Astrocyte of the spinal cord (primary cell): ENCODE measurements around the gene CTPS2.
A peak's percentile ranks its signal among the peaks of the same experiment; 100 is the strongest.

ENCODE experiments used
- DNase-seq: peaks from one replicate; pipeline ENCODE4 v3.0.0; 2011; ENCODE audit warnings: low read depth, low spot score
- H3K4me3 ChIP-seq: 2 replicates; pipeline ENCODE4 v1.5.1; 2011; ENCODE audit warnings: low read depth, mild to moderate bottlenecking, low read length, moderate library complexity
- in situ Hi-C: cut with HindIII; loops from 2 replicates; pipeline ENCODE4 v1.10.0; 2017; ENCODE audit warnings: low sequenced_read_pairs
- TF ChIP-seq, protein P1 (sequence below): IDR thresholded peaks from 2 replicates; pipeline ENCODE4 v1.5.1; 2012; ENCODE audit warnings: low read depth, mild to moderate bottlenecking, low read length, inconsistent platforms

The CTPS2 gene

DNA sequence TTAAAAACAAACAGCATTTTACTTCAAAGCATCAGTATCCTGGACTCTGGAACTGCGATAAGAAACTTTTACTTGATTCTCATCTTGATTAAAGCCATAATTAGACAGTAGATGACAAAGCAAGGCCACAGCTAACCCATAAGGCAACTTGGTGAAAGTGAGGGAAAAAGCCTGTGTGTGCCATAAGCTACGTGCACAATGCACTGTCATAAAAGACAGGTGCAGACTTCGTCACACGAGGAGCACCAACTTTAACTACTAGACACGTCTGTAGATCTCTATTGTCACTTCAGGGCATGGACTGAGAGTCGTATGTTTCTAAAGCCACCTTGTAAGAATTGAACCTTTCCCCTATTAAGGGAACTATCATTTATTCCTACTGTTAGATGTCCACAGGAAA lies 13.1 kb downstream of the CTPS2 start:
- in situ Hi-C loops = no loop called here
- no peak overlapping the region for H3K4me3 ChIP-seq
- TF ChIP-seq, protein P1, sequence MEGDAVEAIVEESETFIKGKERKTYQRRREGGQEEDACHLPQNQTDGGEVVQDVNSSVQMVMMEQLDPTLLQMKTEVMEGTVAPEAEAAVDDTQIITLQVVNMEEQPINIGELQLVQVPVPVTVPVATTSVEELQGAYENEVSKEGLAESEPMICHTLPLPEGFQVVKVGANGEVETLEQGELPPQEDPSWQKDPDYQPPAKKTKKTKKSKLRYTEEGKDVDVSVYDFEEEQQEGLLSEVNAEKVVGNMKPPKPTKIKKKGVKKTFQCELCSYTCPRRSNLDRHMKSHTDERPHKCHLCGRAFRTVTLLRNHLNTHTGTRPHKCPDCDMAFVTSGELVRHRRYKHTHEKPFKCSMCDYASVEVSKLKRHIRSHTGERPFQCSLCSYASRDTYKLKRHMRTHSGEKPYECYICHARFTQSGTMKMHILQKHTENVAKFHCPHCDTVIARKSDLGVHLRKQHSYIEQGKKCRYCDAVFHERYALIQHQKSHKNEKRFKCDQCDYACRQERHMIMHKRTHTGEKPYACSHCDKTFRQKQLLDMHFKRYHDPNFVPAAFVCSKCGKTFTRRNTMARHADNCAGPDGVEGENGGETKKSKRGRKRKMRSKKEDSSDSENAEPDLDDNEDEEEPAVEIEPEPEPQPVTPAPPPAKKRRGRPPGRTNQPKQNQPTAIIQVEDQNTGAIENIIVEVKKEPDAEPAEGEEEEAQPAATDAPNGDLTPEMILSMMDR = no peak
- no peak for DNase-seq

DNA sequence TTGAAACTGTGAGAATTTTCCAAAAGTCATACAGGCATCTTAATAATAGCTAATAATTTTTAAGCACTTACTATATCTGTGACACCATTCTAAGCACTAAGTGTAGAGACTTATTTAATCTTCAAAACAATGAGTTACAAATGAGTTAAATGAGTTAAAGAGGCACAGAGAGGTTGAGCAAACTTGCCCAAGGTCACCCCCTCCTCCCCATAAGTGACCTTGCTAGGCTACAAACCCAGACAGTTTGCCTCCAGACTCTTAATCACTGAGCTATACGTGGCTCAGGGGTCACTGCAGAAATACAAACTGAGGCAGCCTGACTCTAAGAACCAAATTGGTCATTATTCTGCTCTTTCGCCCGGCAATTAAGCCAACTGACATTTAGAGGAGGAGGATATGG lies 15.5 kb downstream of the CTPS2 start:
- no peak for DNase-seq
- in situ Hi-C loops = no loop called here
- TF ChIP-seq, protein P1 = no peak
- no peak overlapping the region for H3K4me3 ChIP-seq

DNA sequence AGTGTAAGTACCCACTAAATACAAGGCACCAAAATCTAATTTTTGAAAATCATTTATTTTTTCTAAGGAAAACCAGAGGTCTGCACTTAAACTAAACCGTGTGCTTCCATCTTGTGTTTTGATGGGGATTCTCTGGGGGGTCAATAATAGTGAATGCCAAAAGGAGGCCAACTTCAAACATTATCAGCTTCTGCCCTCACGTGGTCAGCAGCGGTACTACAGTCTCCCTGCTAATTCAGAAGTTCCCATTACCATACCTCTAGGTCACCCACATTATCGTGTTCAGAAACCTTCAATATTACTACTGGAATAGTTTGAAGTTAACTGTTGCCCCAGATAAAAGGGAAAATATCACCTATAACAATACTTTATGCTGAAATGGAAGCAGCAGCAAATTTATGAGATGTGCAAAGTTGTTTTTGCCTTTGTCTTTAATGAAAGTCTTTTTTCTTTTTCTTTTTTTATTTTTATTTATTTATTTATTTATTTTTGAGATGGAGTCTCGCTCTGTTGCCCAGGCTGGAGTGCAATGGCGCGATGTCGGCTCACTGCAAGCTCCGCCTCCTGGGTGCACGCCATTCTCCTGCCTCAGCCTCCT lies 17.3 kb downstream of the CTPS2 start:
- peak; percentile 70 for DNase-seq
- no peak overlapping the region for H3K4me3 ChIP-seq
- TF ChIP-seq, protein P1 = peak; percentile 95
- in situ Hi-C loops = no loop called here

DNA sequence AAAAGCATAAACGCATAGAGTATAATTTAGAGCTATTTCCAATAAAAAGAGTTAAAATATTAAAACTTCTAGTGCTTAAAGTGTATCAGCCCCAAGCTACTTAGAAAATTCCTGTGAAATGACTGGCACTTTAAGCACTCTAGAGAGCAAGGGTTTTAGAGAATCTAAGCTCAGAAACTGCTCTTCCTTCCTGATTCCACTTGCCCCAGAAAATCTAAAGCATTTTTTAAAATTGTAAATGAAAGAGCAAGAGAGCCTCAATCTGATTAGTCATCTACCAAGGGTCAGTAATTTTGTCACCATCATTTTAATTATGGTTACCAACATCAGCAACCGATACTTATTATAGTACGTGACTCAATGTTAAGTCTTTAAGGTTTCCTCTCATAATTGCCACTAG lies 25.0 kb downstream of the CTPS2 start:
- no peak overlapping the region for H3K4me3 ChIP-seq
- no peak for DNase-seq
- TF ChIP-seq, protein P1 = no peak
- in situ Hi-C loops = no loop called here

DNA sequence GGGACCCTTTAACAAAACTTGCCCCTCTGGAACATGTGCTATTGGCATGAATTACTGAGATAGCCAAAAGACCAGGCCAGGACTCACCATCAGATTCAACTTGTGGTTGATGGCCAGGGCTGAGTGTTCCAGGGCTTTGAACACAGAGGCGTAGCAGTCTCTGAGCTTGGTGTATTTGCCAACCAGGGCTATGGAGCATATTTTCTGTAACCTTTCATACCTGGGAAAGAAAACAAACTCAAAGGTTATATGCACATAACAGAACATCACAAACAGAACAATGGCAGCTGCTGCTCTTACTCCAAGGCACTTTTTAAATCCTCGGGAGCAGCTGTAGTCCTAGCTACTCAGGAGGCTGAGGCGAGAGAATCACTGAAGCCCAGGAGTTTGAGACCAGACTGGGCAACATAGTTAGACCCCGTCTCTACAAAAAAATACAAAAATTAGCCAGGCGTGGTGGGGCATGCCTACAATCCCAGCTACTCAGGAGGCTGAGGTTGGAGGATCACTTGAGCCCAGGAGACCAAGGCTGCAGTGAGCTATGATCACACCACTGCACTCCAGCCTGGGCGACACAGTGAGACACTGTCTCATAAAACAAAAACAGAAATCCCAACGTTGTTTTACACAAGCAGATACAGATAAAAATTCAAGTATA lies 29.3 kb downstream of the CTPS2 start:
- TF ChIP-seq, protein P1 = no peak
- in situ Hi-C loops = no loop called here
- DNase-seq = no peak
- H3K4me3 ChIP-seq = no peak overlapping the region

DNA sequence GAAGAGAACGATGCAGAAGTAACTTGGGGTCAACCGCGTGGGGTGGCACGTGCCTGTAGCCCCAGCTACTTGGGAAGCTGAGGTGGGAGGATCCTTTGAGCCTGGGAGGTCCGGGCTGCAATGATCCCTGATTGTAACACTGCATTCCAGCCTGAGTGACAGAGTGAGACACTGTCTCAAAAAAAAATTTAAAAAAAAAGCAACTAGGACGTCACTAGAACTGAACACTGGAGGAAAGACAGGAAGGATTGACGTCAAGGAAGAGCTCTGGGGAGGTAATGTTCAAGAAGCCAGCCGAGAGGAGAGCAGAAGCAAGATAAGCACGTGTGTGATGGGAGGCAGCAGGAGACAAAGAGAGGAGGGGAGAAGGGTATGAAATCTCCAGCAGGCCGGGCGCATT lies 33.8 kb downstream of the CTPS2 start:
- TF ChIP-seq, protein P1 = no peak
- no peak overlapping the region for H3K4me3 ChIP-seq
- no peak for DNase-seq
- in situ Hi-C loops = no loop called here
